SK-N-SH (cell line): ENCODE results near the gene ADRA2A. TPM values are rescaled to one million over a fixed set of nuclear protein-coding genes. Genes with fewer than 3 reads are reported as not detected.

Experiments used
- CTCF ChIA-PET: fragments of 300-600, 350-600 bp; formaldehyde crosslinking; extraction: SDS; loops from one replicate; lab custom pipeline; 2021; lab: Yijun Ruan, JAX
- POLR2A ChIA-PET: fragments of 350-600 bp; sonication (Branson Sonifier 250); formaldehyde crosslinking; extraction: SDS; loops from one replicate; lab custom pipeline; 2020; ENCODE audit warnings: antibody characterized with exemption, inconsistent platforms; lab: Yijun Ruan, JAX
- DNase-seq: peaks from one replicate; pipeline ENCODE4 v3.0.0; 2012
- H2AFZ ChIP-seq: fragments of 200-600 bp; sonication (generic); 2 replicates; pipeline ENCODE4 v1.8.1; 2016; ENCODE audit warnings: antibody characterized with exemption, mild to moderate bottlenecking, low read depth
- H3F3A ChIP-seq: fragments of 200-600 bp; sonication (generic); replicated peaks from 2 replicates; pipeline ENCODE3; 2016; ENCODE audit warnings: antibody characterized with exemption, mild to moderate bottlenecking; ENCODE audit not compliant: insufficient read depth
- H3K27ac ChIP-seq, 2 experiments: fragments of 200-500 bp in 1 of 2; fragments of 200-600 bp in 1 of 2; sonication (Bioruptor generic) in 1 of 2; sonication (generic), shearing (Covaris generic) in 1 of 2; 2 replicates each; pipeline versions ENCODE4 v1.5.1 to v1.6.1; 2014 to 2016; ENCODE audit warnings: low read depth in 2 of 2, inconsistent platforms in 1 of 2, low read length in 1 of 2, mild to moderate bottlenecking in 1 of 2, mixed read lengths in 1 of 2
- H3K27me3 ChIP-seq: fragments of 200-600 bp; sonication (generic), shearing (Covaris generic); 2 replicates; pipeline ENCODE4 v1.6.1; 2016; ENCODE audit warnings: mixed run types; ENCODE audit not compliant: insufficient read depth
- H3K36me3 ChIP-seq, 2 experiments: fragments of 200-500 bp in 1 of 2; fragments of 200-600 bp in 1 of 2; sonication (Bioruptor generic) in 1 of 2; sonication (generic) in 1 of 2; replicated peaks in 1 of 2; 2 replicates each; pipeline versions ENCODE3 to v1.5.1; 2014 to 2016; ENCODE audit warnings: low read length in 1 of 2, mild to moderate bottlenecking in 1 of 2; ENCODE audit not compliant: insufficient read depth in 2 of 2, control insufficient read depth in 1 of 2
- H3K4me1 ChIP-seq, 2 experiments: fragments of 200-500 bp in 1 of 2; fragments of 200-600 bp in 1 of 2; sonication (Bioruptor generic) in 1 of 2; sonication (generic), shearing (Covaris generic) in 1 of 2; 2 replicates each; pipeline versions ENCODE4 v1.5.1 to v1.6.1; 2014 to 2016; ENCODE audit warnings: low read depth in 1 of 2, low read length in 1 of 2, mixed run types in 1 of 2; ENCODE audit not compliant: insufficient read depth in 2 of 2, control insufficient read depth in 1 of 2
- H3K4me2 ChIP-seq: fragments of 200-600 bp; sonication (generic), shearing (Covaris generic); 2 replicates; pipeline ENCODE4 v1.6.1; 2017; ENCODE audit warnings: mixed run types
- H3K4me3 ChIP-seq, 2 experiments: fragments of 200-500 bp in 1 of 2; fragments of 200-600 bp in 1 of 2; sonication (Bioruptor generic) in 1 of 2; sonication (generic), shearing (Covaris generic) in 1 of 2; 2 replicates each; pipeline versions ENCODE4 v1.5.1 to v1.8.1; 2014 to 2016; ENCODE audit warnings: low read depth in 2 of 2, inconsistent platforms in 1 of 2, low read length in 1 of 2, mild to moderate bottlenecking in 1 of 2, mixed read lengths in 1 of 2, moderate library complexity in 1 of 2
- H3K79me2 ChIP-seq: fragments of 200-600 bp; sonication (generic); 2 replicates; pipeline ENCODE4 v1.8.1; 2017; ENCODE audit warnings: mild to moderate bottlenecking; ENCODE audit not compliant: insufficient read depth
- H3K9ac ChIP-seq: fragments of 200-600 bp; sonication (generic); 2 replicates; pipeline ENCODE4 v1.6.1; 2017; ENCODE audit warnings: mixed run types
- H3K9me2 ChIP-seq: fragments of 200-600 bp; sonication (generic); 2 replicates; pipeline ENCODE4 v1.6.1; 2017; ENCODE audit warnings: mixed run types
- H3K9me3 ChIP-seq: fragments of 200-600 bp; sonication (generic); 2 replicates; pipeline ENCODE4 v1.6.1; 2017; ENCODE audit warnings: mixed run types, mild to moderate bottlenecking, moderate library complexity
- H4K20me1 ChIP-seq: fragments of 200-600 bp; sonication (generic); 2 replicates; pipeline ENCODE4 v1.6.1; 2017; ENCODE audit warnings: mild to moderate bottlenecking, mixed run types; ENCODE audit not compliant: insufficient read depth
- CHD2 ChIP-seq: fragments of 150-350 bp; IDR thresholded peaks from 2 replicates; pipeline ENCODE4 v1.6.1; 2018; ENCODE audit warnings: low read length; ENCODE audit not compliant: partially characterized antibody
- EZH2phosphoT487 ChIP-seq: fragments of 200-600 bp; sonication (generic); IDR thresholded peaks from 2 replicates; pipeline ENCODE4 v1.6.1; 2017; ENCODE audit warnings: low read depth, mixed run types, mild to moderate bottlenecking, antibody characterized with exemption, moderate library complexity, borderline replicate concordance
- FOXJ3 ChIP-seq: sonication (generic); formaldehyde crosslinking; IDR thresholded peaks from 2 replicates; pipeline ENCODE4 v1.5.1; 2020; ENCODE audit warnings: mild to moderate bottlenecking, missing genetic modification reagents
- FOXM1 ChIP-seq: IDR thresholded peaks from 2 replicates; pipeline ENCODE4 v1.4.0; 2012; ENCODE audit warnings: low read depth, mild to moderate bottlenecking
- GATA2 ChIP-seq: sonication (generic); formaldehyde crosslinking; IDR thresholded peaks from 2 replicates; pipeline ENCODE4 v1.5.0; 2020; ENCODE audit warnings: mild to moderate bottlenecking, missing genetic modification reagents
- JUND ChIP-seq: IDR thresholded peaks from 2 replicates; pipeline ENCODE4 v1.4.0; 2012
- MAX ChIP-seq: IDR thresholded peaks from 2 replicates; pipeline ENCODE4 v1.4.0; 2012; ENCODE audit warnings: low read depth
- MEF2A ChIP-seq: IDR thresholded peaks from 2 replicates; pipeline ENCODE4 v1.4.0; 2012; ENCODE audit warnings: low read depth, borderline replicate concordance
- MXI1 ChIP-seq: IDR thresholded peaks from 2 replicates; pipeline ENCODE4 v1.6.1; 2012; ENCODE audit warnings: mild to moderate bottlenecking, low read depth, low read length, improper control_type of control experiment
- POLR2AphosphoS5 ChIP-seq: IDR thresholded peaks from 2 replicates; pipeline ENCODE4 v1.6.1; 2012; ENCODE audit warnings: low read depth, low read length
- RAD21 ChIP-seq: IDR thresholded peaks from 2 replicates; pipeline ENCODE4 v1.6.1; 2012; ENCODE audit warnings: mild to moderate bottlenecking, low read length
- SIN3A ChIP-seq: IDR thresholded peaks from 2 replicates; pipeline ENCODE4 v1.6.1; 2012; ENCODE audit warnings: low read depth, mild to moderate bottlenecking, low read length, moderate library complexity, borderline replicate concordance
- SMC3 ChIP-seq: IDR thresholded peaks from 2 replicates; pipeline ENCODE4 v1.6.1; 2012; ENCODE audit warnings: low read depth, low read length, improper control_type of control experiment
- TAF1 ChIP-seq: IDR thresholded peaks from 2 replicates; pipeline ENCODE4 v1.6.1; 2012; ENCODE audit warnings: low read depth, mild to moderate bottlenecking, low read length, moderate library complexity, borderline replicate concordance
- TCF12 ChIP-seq: IDR thresholded peaks from 2 replicates; pipeline ENCODE4 v1.4.0; 2012
- USF2 ChIP-seq: fragments of 150-350 bp; IDR thresholded peaks from 2 replicates; pipeline ENCODE4 v1.6.1; 2017; ENCODE audit warnings: antibody characterized with exemption, low read length, low read depth, borderline replicate concordance
- ZBTB33 ChIP-seq: IDR thresholded peaks from 2 replicates; pipeline ENCODE4 v1.4.0; 2012; ENCODE audit warnings: low read depth, borderline replicate concordance
- WGBS: methylation state at CpG from one replicate; pipeline ENCODE4 v1.1.6; 2017; ENCODE audit warnings: low lambda C conversion rate; 5-methylcytosine and 5-hydroxymethylcytosine counted together
- polyA plus RNA-seq, 3 experiments: library from polyadenylated mRNA; depleted of rRNA; stranded (reverse); fragments of >200 nt; gene quantifications; 2 replicates each; pipeline ENCODE4 v1.2.3, GENCODE V29; 2012
- TF ChIP-seq, protein P1 (sequence below): fragments of 200-600 bp; sonication (generic); IDR thresholded peaks from 2 replicates; pipeline ENCODE4 v1.6.1; 2017; ENCODE audit warnings: antibody characterized with exemption, mild to moderate bottlenecking, moderate library complexity
- TF ChIP-seq, protein P2 (sequence below): fragments of 150-350 bp; IDR thresholded peaks from 2 replicates; pipeline ENCODE4 v1.6.1; 2016; ENCODE audit warnings: mild to moderate bottlenecking, low read depth, low read length

ADRA2A gene
- polyA plus RNA-seq, 1 of the 3 experiments (the other 2 are of a cell fraction) = 0.02 TPM

DNA sequence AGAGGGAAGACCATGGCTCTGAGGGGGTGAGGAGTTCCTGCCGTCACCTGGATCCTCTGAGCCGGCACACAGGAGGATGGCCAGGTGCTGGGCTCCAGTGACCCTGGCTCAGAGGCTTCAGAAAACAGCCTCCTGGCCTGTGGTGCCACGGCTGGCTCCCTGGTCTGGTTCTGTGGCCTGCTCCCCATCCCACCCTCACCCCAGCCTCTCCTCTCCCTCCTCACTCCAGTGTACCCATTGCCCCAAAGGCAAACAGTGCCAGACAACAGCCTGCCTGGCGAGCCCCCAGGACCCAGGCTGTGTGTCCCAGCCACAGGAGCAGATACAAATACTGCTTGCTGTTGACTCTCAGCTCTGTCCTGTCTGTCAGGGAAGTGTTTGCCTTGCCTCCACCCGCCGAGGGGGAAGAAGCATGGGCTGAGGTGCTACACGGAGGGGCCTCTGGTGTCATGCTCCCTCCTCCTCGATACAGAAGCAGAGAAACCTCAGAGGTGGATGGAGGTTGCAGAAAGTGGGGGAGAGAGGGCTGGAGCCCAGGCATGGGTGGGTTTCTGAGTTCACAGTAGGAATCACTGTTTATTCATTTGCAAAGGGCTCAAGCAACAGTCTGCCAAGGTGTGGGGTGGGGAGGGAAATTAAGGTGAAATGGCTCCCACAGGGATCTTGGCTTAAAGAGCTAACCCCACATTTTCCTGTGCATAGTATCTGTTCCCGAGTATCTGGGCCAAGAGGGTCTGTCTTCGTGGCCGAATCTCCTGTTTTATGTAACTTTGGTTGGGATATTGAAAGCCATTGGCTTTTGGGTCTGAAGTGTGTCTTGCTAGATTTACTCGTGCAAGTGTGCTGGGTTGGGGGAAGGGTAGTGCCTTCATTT lies 5.5 kb downstream of the ADRA2A start:
- H3K9me3 ChIP-seq = no peaks in the 10 kb centered on the region
- ChIA-PET CTCF (no interaction called here), POLR2A (no interaction called here)
- no peaks in the 10 kb centered on the region for H3F3A ChIP-seq
- no peak overlapping the region for H2AFZ ChIP-seq
- 38% methylated on average over 12 of the region's 12 CpGs for WGBS
- no peak overlapping the region for H3K27ac ChIP-seq
- TF ChIP-seq USF2 (no peak), FOXM1 (no peak), SIN3A (no peak), MEF2A (no peak), CHD2 (no peak), JUND (no peak), GATA2 (no peak), MXI1 (no peak), FOXJ3 (no peak), RAD21 (no peak), SMC3 (no peak), EZH2phosphoT487 (no peak), POLR2AphosphoS5 (no peak), MAX (no peak), TAF1 (no peak), ZBTB33 (no peak), TCF12 (no peak)
- TF ChIP-seq, protein P1, sequence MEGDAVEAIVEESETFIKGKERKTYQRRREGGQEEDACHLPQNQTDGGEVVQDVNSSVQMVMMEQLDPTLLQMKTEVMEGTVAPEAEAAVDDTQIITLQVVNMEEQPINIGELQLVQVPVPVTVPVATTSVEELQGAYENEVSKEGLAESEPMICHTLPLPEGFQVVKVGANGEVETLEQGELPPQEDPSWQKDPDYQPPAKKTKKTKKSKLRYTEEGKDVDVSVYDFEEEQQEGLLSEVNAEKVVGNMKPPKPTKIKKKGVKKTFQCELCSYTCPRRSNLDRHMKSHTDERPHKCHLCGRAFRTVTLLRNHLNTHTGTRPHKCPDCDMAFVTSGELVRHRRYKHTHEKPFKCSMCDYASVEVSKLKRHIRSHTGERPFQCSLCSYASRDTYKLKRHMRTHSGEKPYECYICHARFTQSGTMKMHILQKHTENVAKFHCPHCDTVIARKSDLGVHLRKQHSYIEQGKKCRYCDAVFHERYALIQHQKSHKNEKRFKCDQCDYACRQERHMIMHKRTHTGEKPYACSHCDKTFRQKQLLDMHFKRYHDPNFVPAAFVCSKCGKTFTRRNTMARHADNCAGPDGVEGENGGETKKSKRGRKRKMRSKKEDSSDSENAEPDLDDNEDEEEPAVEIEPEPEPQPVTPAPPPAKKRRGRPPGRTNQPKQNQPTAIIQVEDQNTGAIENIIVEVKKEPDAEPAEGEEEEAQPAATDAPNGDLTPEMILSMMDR = no peak
- TF ChIP-seq, protein P2, sequence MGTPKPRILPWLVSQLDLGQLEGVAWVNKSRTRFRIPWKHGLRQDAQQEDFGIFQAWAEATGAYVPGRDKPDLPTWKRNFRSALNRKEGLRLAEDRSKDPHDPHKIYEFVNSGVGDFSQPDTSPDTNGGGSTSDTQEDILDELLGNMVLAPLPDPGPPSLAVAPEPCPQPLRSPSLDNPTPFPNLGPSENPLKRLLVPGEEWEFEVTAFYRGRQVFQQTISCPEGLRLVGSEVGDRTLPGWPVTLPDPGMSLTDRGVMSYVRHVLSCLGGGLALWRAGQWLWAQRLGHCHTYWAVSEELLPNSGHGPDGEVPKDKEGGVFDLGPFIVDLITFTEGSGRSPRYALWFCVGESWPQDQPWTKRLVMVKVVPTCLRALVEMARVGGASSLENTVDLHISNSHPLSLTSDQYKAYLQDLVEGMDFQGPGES = no peak
- no peaks in the 10 kb centered on the region for H4K20me1 ChIP-seq
- H3K27me3 ChIP-seq = 0 out of 2 replicates have a peak, but pooled peaks cover 2% of the 10 kb centered on the region
- no peak overlapping the region for H3K4me3 ChIP-seq
- H3K4me2 ChIP-seq = no peak overlapping the region
- no peaks in the 10 kb centered on the region for H3K79me2 ChIP-seq
- DNase-seq = no peak
- no peaks in the 10 kb centered on the region for H3K36me3 ChIP-seq
- H3K4me1 ChIP-seq = peaks cover 0 to 7% of the 10 kb centered on the region in 2 experiments; a peak in 1 of 4 replicates
- no peak overlapping the region for H3K9ac ChIP-seq
- H3K9me2 ChIP-seq = no peaks in the 10 kb centered on the region
